Kidney (tissue), 14 donors: ENCODE results near the gene APBB2. TPM values are rescaled to one million over a fixed set of nuclear protein-coding genes. Genes with fewer than 3 reads are reported as not detected.

ENCODE experiments used
- DNase-seq, 5 donors: peaks; one replicate each; pipeline ENCODE4 v3.0.0-alpha.2; 2013 to 2020
- FAIRE-seq: peaks from 2 replicates; lab custom pipeline; 2012; peaks lifted over from hg19 to GRCh38; lab: Jason Lieb, UNC
- H3K27ac ChIP-seq, 2 donors: one replicate each; pipeline ENCODE4 v1.7.0; 2013; ENCODE audit warnings: low read depth in 2 of 2, low read length in 2 of 2, inconsistent platforms in 1 of 2
- H3K27me3 ChIP-seq: one replicate; pipeline ENCODE4 v1.7.1; 2013; ENCODE audit warnings: low read length, inconsistent platforms; ENCODE audit not compliant: control insufficient read depth, insufficient read depth
- H3K36me3 ChIP-seq, 3 donors: one replicate each; pipeline versions ENCODE4 v1.7.0 to v1.7.1; 2013; ENCODE audit warnings: low read length in 3 of 3, control low read depth in 1 of 3, inconsistent platforms in 1 of 3; ENCODE audit not compliant: insufficient read depth in 3 of 3, control insufficient read depth in 2 of 3
- H3K4me1 ChIP-seq, 3 donors: one replicate each; pipeline versions ENCODE4 v1.7.0 to v1.7.1; 2013; ENCODE audit warnings: low read length in 3 of 3, inconsistent platforms in 1 of 3, low read depth in 1 of 3; ENCODE audit not compliant: control insufficient read depth in 2 of 3, insufficient read depth in 2 of 3
- H3K4me3 ChIP-seq, 3 donors: one replicate each; pipeline versions ENCODE4 v1.7.0 to v1.8.1; 2013; ENCODE audit warnings: low read length in 3 of 3, control low read depth in 1 of 3, inconsistent platforms in 1 of 3
- H3K9ac ChIP-seq, 3 donors: one replicate each; pipeline versions ENCODE4 v1.7.0 to v1.7.1; 2013; ENCODE audit warnings: low read length in 3 of 3, control low read depth in 1 of 3, inconsistent platforms in 1 of 3
- H3K9me3 ChIP-seq, 3 donors: one replicate each; pipeline versions ENCODE4 v1.7.0 to v1.7.1; 2013; ENCODE audit warnings: low read length in 3 of 3, control low read depth in 1 of 3, inconsistent platforms in 1 of 3; ENCODE audit not compliant: control insufficient read depth in 2 of 3, insufficient read depth in 1 of 3
- intact Hi-C: fragments of 100-400 bp; cut with DNase I; formaldehyde crosslinking; loops from one replicate; pipeline ENCODE4 v1.11.1; 2022
- polyA plus RNA-seq: library from polyadenylated mRNA; stranded (reverse); fragments of 350-450 nt; fragmentation: Illumina TruSeq; extraction: RNeasy Lipid Tissue Mini Kit (QIAGEN cat#74804); gene quantifications from one replicate; pipeline ENCODE4 v1.2.3, GENCODE V29; 2014; ENCODE audit warnings: low read depth, low replicate concordance; ENCODE audit not compliant: insufficient read depth
- total RNA-seq: library from RNA; stranded (reverse); fragmentation: NEBNext Ultra II Directional; extraction: Animal tissue kit (Norgen Biotek cat#: 25700); gene quantifications from one replicate; pipeline ENCODE4 v1.2.1, GENCODE V29; 2021
- TF ChIP-seq, protein P1 (sequence below): IDR thresholded peaks from 3 replicates; pipeline ENCODE4 v1.5.1; 2012; ENCODE audit warnings: mild to moderate bottlenecking, moderate library complexity, borderline replicate concordance; ENCODE audit not compliant: insufficient read depth; ENCODE audit errors: extremely low read depth
- donor health status: control.
- donor health status: control.
- donor health status: control.
- donor health status: control.
- donor health status: control.
- donor health status: DM: yes; HTN: yes; CAD: no.
- donor health status: Normal renal cell carcinoma (clear cell type).

Gene APBB2
- total and polyA plus RNA-seq, 2 donors from 2014 or later: 13.4 to 65.6 TPM

GRCh38 chr4:41232406-41232805 is 18.1 kb upstream of the APBB2 start:
- Histone ChIP-seq H3K9ac (no peak overlapping the region), H3K27me3 (no peaks in the 10 kb centered on the region), H3K4me1 (no peaks in the 10 kb centered on the region), H3K4me3 (no peak overlapping the region), H3K27ac (no peak overlapping the region), H3K9me3 (no peaks in the 10 kb centered on the region), H3K36me3 (no peaks in the 10 kb centered on the region)
- TF ChIP-seq, protein P1, sequence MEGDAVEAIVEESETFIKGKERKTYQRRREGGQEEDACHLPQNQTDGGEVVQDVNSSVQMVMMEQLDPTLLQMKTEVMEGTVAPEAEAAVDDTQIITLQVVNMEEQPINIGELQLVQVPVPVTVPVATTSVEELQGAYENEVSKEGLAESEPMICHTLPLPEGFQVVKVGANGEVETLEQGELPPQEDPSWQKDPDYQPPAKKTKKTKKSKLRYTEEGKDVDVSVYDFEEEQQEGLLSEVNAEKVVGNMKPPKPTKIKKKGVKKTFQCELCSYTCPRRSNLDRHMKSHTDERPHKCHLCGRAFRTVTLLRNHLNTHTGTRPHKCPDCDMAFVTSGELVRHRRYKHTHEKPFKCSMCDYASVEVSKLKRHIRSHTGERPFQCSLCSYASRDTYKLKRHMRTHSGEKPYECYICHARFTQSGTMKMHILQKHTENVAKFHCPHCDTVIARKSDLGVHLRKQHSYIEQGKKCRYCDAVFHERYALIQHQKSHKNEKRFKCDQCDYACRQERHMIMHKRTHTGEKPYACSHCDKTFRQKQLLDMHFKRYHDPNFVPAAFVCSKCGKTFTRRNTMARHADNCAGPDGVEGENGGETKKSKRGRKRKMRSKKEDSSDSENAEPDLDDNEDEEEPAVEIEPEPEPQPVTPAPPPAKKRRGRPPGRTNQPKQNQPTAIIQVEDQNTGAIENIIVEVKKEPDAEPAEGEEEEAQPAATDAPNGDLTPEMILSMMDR: no peak
- intact Hi-C loops: no loop called here
- FAIRE-seq (no peak), DNase-seq (no peak)

GRCh38 chr4:41227902-41228301 is 13.6 kb upstream of the APBB2 start:
- DNase-seq (no peak), FAIRE-seq (no peak)
- TF ChIP-seq, protein P1: no peak
- H3K27me3 ChIP-seq: no peaks in the 10 kb centered on the region
- no peaks in the 10 kb centered on the region for H3K9me3 ChIP-seq
- no peaks in the 10 kb centered on the region for H3K36me3 ChIP-seq
- H3K9ac ChIP-seq: no peak overlapping the region
- no peak overlapping the region for H3K4me3 ChIP-seq
- no peaks in the 10 kb centered on the region for H3K4me1 ChIP-seq
- intact Hi-C loops: no loop called here
- no peak overlapping the region for H3K27ac ChIP-seq

DNA sequence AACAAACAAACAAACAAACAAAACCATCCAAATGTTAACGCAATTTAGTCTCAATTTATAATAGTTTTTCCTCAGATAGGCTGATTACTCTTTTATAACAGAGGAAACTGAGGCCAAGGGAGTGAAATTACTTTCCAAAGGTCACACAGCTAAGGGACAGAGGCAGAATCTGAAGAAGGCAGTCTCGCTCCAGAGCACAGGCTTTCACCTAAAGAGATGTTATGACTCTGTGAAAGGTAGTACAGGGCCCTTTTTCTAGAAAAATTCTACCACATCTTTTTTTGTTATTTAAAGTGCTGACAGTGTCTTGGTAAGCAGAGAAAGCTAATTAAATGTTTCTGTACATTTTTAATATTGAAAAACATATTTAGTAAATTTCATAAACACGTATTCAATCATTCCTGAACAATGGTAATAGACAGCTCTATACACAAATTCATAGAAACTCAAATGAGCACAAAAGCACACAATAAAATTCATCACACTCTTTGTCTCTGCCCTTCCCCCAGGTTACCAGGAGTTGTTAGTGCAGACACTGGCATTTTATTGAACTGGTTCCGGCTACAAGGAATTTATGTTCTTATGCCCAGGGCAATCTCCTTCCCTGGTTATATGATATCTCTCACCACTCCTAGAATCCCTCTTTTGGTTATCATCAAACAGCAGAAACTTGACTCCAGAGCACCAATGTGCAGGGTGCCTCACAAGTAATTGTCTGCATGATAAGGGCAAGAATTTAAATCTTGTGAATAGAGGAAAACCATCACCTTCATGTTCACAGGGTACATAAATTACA is 7.7 kb upstream of the APBB2 start:
- H3K36me3 ChIP-seq: no peaks in the 10 kb centered on the region
- H3K9me3 ChIP-seq: no peaks in the 10 kb centered on the region
- TF ChIP-seq, protein P1: no peak
- H3K27ac ChIP-seq: no peak overlapping the region
- DNase-seq (no peak), FAIRE-seq (no peak)
- intact Hi-C loops: no loop called here
- no peak overlapping the region for H3K4me3 ChIP-seq
- no peak overlapping the region for H3K9ac ChIP-seq
- no peaks in the 10 kb centered on the region for H3K27me3 ChIP-seq
- H3K4me1 ChIP-seq: peaks cover 0 to 6% (median 2%) of the 10 kb centered on the region in 3 donors
